Loucy (cell line): ENCODE results near the gene GAPDH.

Experiments used
- H2AFZ ChIP-seq: fragments of 200-600 bp; sonication (generic); 2 replicates; pipeline ENCODE4 v1.6.0; 2016; ENCODE audit warnings: antibody characterized with exemption, mild to moderate bottlenecking, low read length, moderate library complexity
- H3F3A ChIP-seq: fragments of 200-600 bp; 2 replicates; pipeline ENCODE4 v1.6.0; 2016; ENCODE audit warnings: antibody characterized with exemption, low read depth, mild to moderate bottlenecking
- H3K27me3 ChIP-seq: fragments of 200-600 bp; sonication (generic); 2 replicates; pipeline ENCODE4 v1.6.1; 2014; ENCODE audit warnings: low read length, mild to moderate bottlenecking; ENCODE audit not compliant: insufficient read depth, poor library complexity, severe bottlenecking
- H3K36me3 ChIP-seq: fragments of 200-600 bp; sonication (generic); 2 replicates; pipeline ENCODE4 v1.6.1; 2016; ENCODE audit warnings: low read length; ENCODE audit not compliant: insufficient read depth
- H3K4me1 ChIP-seq: fragments of 200-600 bp; sonication (generic); 2 replicates; pipeline ENCODE4 v1.5.1; 2014; ENCODE audit warnings: low read length, mild to moderate bottlenecking; ENCODE audit not compliant: insufficient read depth, poor library complexity, severe bottlenecking
- H3K4me2 ChIP-seq: fragments of 200-600 bp; sonication (generic); 2 replicates; pipeline ENCODE4 v1.6.0; 2014; ENCODE audit warnings: antibody characterized with exemption, low read length, low read depth, mild to moderate bottlenecking; ENCODE audit not compliant: poor library complexity, severe bottlenecking
- H3K4me3 ChIP-seq: fragments of 200-600 bp; sonication (generic); 2 replicates; pipeline ENCODE4 v1.5.1; 2014; ENCODE audit warnings: low read length, mild to moderate bottlenecking, mixed read lengths; ENCODE audit not compliant: poor library complexity, severe bottlenecking
- H3K79me2 ChIP-seq: fragments of 200-600 bp; sonication (generic); 2 replicates; pipeline ENCODE4 v1.6.1; 2014; ENCODE audit warnings: low read length; ENCODE audit not compliant: insufficient read depth
- H3K9ac ChIP-seq: fragments of 200-600 bp; sonication (generic); 2 replicates; pipeline ENCODE4 v1.6.0; 2014; ENCODE audit warnings: mild to moderate bottlenecking, low read depth, low read length, moderate library complexity; ENCODE audit not compliant: poor library complexity, severe bottlenecking
- H3K9me2 ChIP-seq: fragments of 200-600 bp; sonication (generic); replicated peaks from 2 replicates; pipeline ENCODE4 v1.6.1; 2016; ENCODE audit warnings: low read depth, low read length, mixed read lengths
- H3K9me3 ChIP-seq: fragments of 200-600 bp; sonication (generic); 2 replicates; pipeline ENCODE4 v1.6.1; 2014; ENCODE audit warnings: mild to moderate bottlenecking, antibody characterized with exemption, low read length, low read depth; ENCODE audit not compliant: insufficient read depth
- H4K20me1 ChIP-seq: fragments of 200-600 bp; sonication (generic); 2 replicates; pipeline ENCODE4 v1.6.0; 2014; ENCODE audit warnings: antibody characterized with exemption, low read length, mild to moderate bottlenecking; ENCODE audit not compliant: insufficient read depth, poor library complexity, severe bottlenecking
- CTCF ChIP-seq: fragments of 200-600 bp; sonication (generic); conservative IDR thresholded peaks from 2 replicates; pipeline ENCODE4 v1.5.1; 2014; ENCODE audit warnings: mild to moderate bottlenecking, antibody characterized with exemption, low read length
- EZH2phosphoT487 ChIP-seq: fragments of 200-600 bp; IDR thresholded peaks from 2 replicates; pipeline ENCODE4 v1.6.1; 2018; ENCODE audit warnings: antibody characterized with exemption, mild to moderate bottlenecking, moderate library complexity, borderline replicate concordance

The GAPDH gene

GRCh38 chr12:6492838-6493496 lies 41.4 kb upstream of the GAPDH start, which contains the start of gene MRPL51:
TSS of gene MRPL51 (minus strand) at chr12:6493262. CDS start at chr12:6493136, 126 bp downstream.
- peak within 1 kb of the TSS; percentile 93 for H3K4me2 ChIP-seq
- no peaks in the 10 kb centered on the region for H3K9me3 ChIP-seq
- H3F3A ChIP-seq = peaks cover 13% of the 10 kb centered on the region
- H2AFZ ChIP-seq = peak within 1 kb of the TSS; percentile 56
- peak within 1 kb of the TSS; percentile 91 for H3K4me3 ChIP-seq
- TF ChIP-seq CTCF = no peak
- no peak for TF ChIP-seq EZH2phosphoT487
- peaks cover 54% of the 10 kb centered on the region for H3K79me2 ChIP-seq
- no peaks in the 10 kb centered on the region for H3K9me2 ChIP-seq
- H3K27me3 ChIP-seq = no peaks in the 10 kb centered on the region
- H3K4me1 ChIP-seq = peaks cover 36% of the 10 kb centered on the region
- H3K9ac ChIP-seq = peak within 1 kb of the TSS; percentile 98
- H4K20me1 ChIP-seq = peaks cover 31% of the 10 kb centered on the region
- peaks cover 20% of the 10 kb centered on the region; the same call in 1 of the 2 replicates for H3K36me3 ChIP-seq

- Histone ChIP-seq H3F3A (peaks cover 13% of the 10 kb centered on the region), H3K9me3 (no peaks in the 10 kb centered on the region), H3K27me3 (no peaks in the 10 kb centered on the region), H3K4me2 (peak within 1 kb of the TSS; percentile 93), H3K9me2 (no peaks in the 10 kb centered on the region), H4K20me1 (peaks cover 31% of the 10 kb centered on the region), H3K79me2 (peaks cover 61% of the 10 kb centered on the region), H3K9ac (peak within 1 kb of the TSS; percentile 98), H3K4me1 (peaks cover 40% of the 10 kb centered on the region), H3K36me3 (peaks cover 20% of the 10 kb centered on the region; the same call in 1 of the 2 replicates), H3K4me3 (peak within 1 kb of the TSS; percentile 91), H2AFZ (peak within 1 kb of the TSS; percentile 56)
- TF ChIP-seq EZH2phosphoT487 (no peak), CTCF (no peak; the same call in 1 of the 2 replicates)
Observed at GRCh38 chr12:6493497-6494257, 40.6 kb upstream of the GAPDH start, which contains the start of gene NCAPD2. TSS of gene NCAPD2 (plus strand) at chr12:6494102. CDS start at chr12:6495099, 997 bp downstream.

- Histone ChIP-seq H2AFZ (peak overlapping the region; percentile 45; the same call in 1 of the 2 replicates), H3K27me3 (no peaks in the 10 kb centered on the region), H3K36me3 (peaks cover 20% of the 10 kb centered on the region; the same call in 1 of the 2 replicates), H3K4me1 (peaks cover 40% of the 10 kb centered on the region), H3K4me3 (peak overlapping the region; percentile 91), H3K9me2 (no peaks in the 10 kb centered on the region), H4K20me1 (peaks cover 31% of the 10 kb centered on the region), H3K9ac (peak overlapping the region; percentile 98), H3F3A (peaks cover 13% of the 10 kb centered on the region), H3K4me2 (peak overlapping the region; percentile 93), H3K9me3 (no peaks in the 10 kb centered on the region), H3K79me2 (peaks cover 67% of the 10 kb centered on the region)
- TF ChIP-seq EZH2phosphoT487 (no peak), CTCF (peak; percentile 53)
Observed at GRCh38 chr12:6494258-6494743, 40.0 kb upstream of the GAPDH start.
